Liver (tissue), 9 donors: ENCODE data around the gene CCDC88C. TPM values are rescaled to one million over a fixed set of nuclear protein-coding genes. Genes with fewer than 3 reads are reported as not detected.

Experiments used
- DNase-seq: peaks from one replicate; pipeline ENCODE4 v3.0.0-alpha.2; 2017; ENCODE audit warnings: low spot score
- H3K27ac ChIP-seq, 2 donors: one replicate each; pipeline ENCODE4 v1.7.0; 2013; ENCODE audit warnings: inconsistent platforms in 2 of 2, low read length in 2 of 2, control low read depth in 1 of 2, low read depth in 1 of 2, mild to moderate bottlenecking in 1 of 2
- H3K27me3 ChIP-seq, 4 donors: one replicate each; pipeline versions ENCODE4 v1.6.1 to v1.7.0; 2013; ENCODE audit warnings: low read length in 3 of 4, inconsistent platforms in 1 of 4, mild to moderate bottlenecking in 1 of 4, moderate library complexity in 1 of 4; ENCODE audit not compliant: control insufficient read depth in 4 of 4, insufficient read depth in 4 of 4
- H3K36me3 ChIP-seq, 4 donors: one replicate each; pipeline versions ENCODE4 v1.6.1 to v1.7.0; 2013; ENCODE audit warnings: low read length in 3 of 4, mild to moderate bottlenecking in 3 of 4, low read depth in 1 of 4, moderate library complexity in 1 of 4; ENCODE audit not compliant: control insufficient read depth in 4 of 4, insufficient read depth in 3 of 4
- H3K4me1 ChIP-seq, 4 donors: one replicate each; pipeline versions ENCODE4 v1.6.1 to v1.7.0; 2013; ENCODE audit warnings: low read length in 3 of 4, mild to moderate bottlenecking in 3 of 4, moderate library complexity in 1 of 4; ENCODE audit not compliant: control insufficient read depth in 4 of 4, insufficient read depth in 4 of 4
- H3K4me3 ChIP-seq, 3 donors: one replicate each; pipeline versions ENCODE4 v1.6.1 to v1.7.0; 2013; ENCODE audit warnings: low read length in 3 of 3, control low read depth in 1 of 3, low read depth in 1 of 3, mild to moderate bottlenecking in 1 of 3
- H3K9ac ChIP-seq, 2 donors: one replicate each; pipeline ENCODE4 v1.7.0; 2013; ENCODE audit warnings: low read length in 2 of 2, mild to moderate bottlenecking in 2 of 2, moderate library complexity in 2 of 2, control low read depth in 1 of 2, low read depth in 1 of 2
- H3K9me3 ChIP-seq, 4 donors: one replicate each; pipeline versions ENCODE4 v1.6.1 to v1.7.0; 2013; ENCODE audit warnings: low read length in 3 of 4; ENCODE audit not compliant: control insufficient read depth in 4 of 4
- EGR1 ChIP-seq, 2 donors: IDR thresholded peaks; 2 replicates each; pipeline ENCODE4 v1.6.1; 2016 to 2018; ENCODE audit warnings: antibody characterized with exemption in 2 of 2, low read depth in 2 of 2
- FOXA1 ChIP-seq: IDR thresholded peaks from 2 replicates; pipeline ENCODE4 v1.6.1; 2016; ENCODE audit warnings: antibody characterized with exemption
- FOXA2 ChIP-seq: IDR thresholded peaks from 2 replicates; pipeline ENCODE4 v1.6.1; 2016; ENCODE audit warnings: antibody characterized with exemption
- GABPA ChIP-seq, 2 donors: IDR thresholded peaks in 1 of 2; conservative IDR thresholded peaks in 1 of 2; 2 replicates each; pipeline ENCODE4 v1.6.1; 2016; ENCODE audit warnings: antibody characterized with exemption in 2 of 2, mild to moderate bottlenecking in 1 of 2, moderate library complexity in 1 of 2
- HNF4A ChIP-seq, 2 donors: conservative IDR thresholded peaks; 2 replicates each; pipeline ENCODE4 v1.6.1; 2016; ENCODE audit warnings: antibody characterized with exemption in 2 of 2, mild to moderate bottlenecking in 2 of 2
- JUND ChIP-seq, 2 donors: IDR thresholded peaks; 2 replicates each; pipeline ENCODE4 v1.6.1; 2016; ENCODE audit warnings: antibody characterized with exemption in 2 of 2
- MAX ChIP-seq: IDR thresholded peaks from 2 replicates; pipeline ENCODE4 v1.6.1; 2016; ENCODE audit warnings: antibody characterized with exemption
- REST ChIP-seq: IDR thresholded peaks from 2 replicates; pipeline ENCODE4 v1.6.1; 2016; ENCODE audit warnings: antibody characterized with exemption, mild to moderate bottlenecking
- YY1 ChIP-seq: IDR thresholded peaks from 2 replicates; pipeline ENCODE4 v1.6.1; 2016; ENCODE audit warnings: antibody characterized with exemption, mild to moderate bottlenecking
- WGBS: extraction: QIAGEN DNeasy Blood & Tissue Kit; methylation state at CpG from one replicate; pipeline ENCODE4 v1.1.7; 2013; 5-methylcytosine and 5-hydroxymethylcytosine counted together
- polyA plus RNA-seq, 2 donors: library from polyadenylated mRNA; stranded (reverse) in 1 of 2; unstranded in 1 of 2; fragments of 200-250 nt in 1 of 2; fragments of >200 nt in 1 of 2; fragmentation: Nextera tagmentation in 1 of 2; extraction: Ambion mirVana in 1 of 2; gene quantifications; one replicate each; pipeline versions ENCODE4 v1.2.1 to v1.2.3, GENCODE V29; 2013 to 2015
- total RNA-seq, 2 donors: library from RNA; depleted of rRNA; stranded (reverse); fragments of >200 nt; gene quantifications; one replicate each; pipeline ENCODE4 v1.2.3, GENCODE V29; 2014
- donor health status: healthy.
- donor health status: healthy.
- donor health status: healthy.
- donor health status: healthy.
- donor health status: healthy.

Gene CCDC88C
- total and polyA plus RNA-seq, 4 donors, result 1.3 to 10.8 (median 4.0) TPM

- Histone ChIP-seq H3K4me1 (no peaks in the 10 kb centered on the region), H3K27ac (no peak overlapping the region)
These were observed 194.4 kb downstream of the CCDC88C start for GRCh38 chr14:91223028-91223783.

More at GRCh38 chr14:91223028-91223783, 194.4 kb downstream of the CCDC88C start:
- H3K36me3 ChIP-seq, result peaks cover 1 to 51% (median 24%) of the 10 kb centered on the region in 4 donors
- 94% methylated on average over 1 of the region's 1 CpG for WGBS
- no peaks in the 10 kb centered on the region for H3K27me3 ChIP-seq
- H3K4me3 ChIP-seq, result no peak overlapping the region
- no peak overlapping the region for H3K9ac ChIP-seq
- no peak for TF ChIP-seq YY1
- TF ChIP-seq JUND (IDR thresholded peaks at IDR 0.05), result no peak
- TF ChIP-seq FOXA1, result no peak
- TF ChIP-seq EGR1 (IDR thresholded peaks at IDR 0.05; ENCODE audit: low read depth in 2 of 2), result no peak
- no peak for TF ChIP-seq HNF4A (conservative IDR thresholded peaks at IDR 0.05)
- no peak for TF ChIP-seq GABPA (IDR thresholded peaks at IDR 0.05 in 1 of 2, conservative IDR thresholded peaks at IDR 0.05 in 1 of 2)
- no peak for TF ChIP-seq MAX
- no peak for TF ChIP-seq REST
- TF ChIP-seq FOXA2, result no peak
- DNase-seq, result no peak
- no peaks in the 10 kb centered on the region for H3K9me3 ChIP-seq

Other genes starting within 250 kb of the CCDC88C start
- gene GPR68, start 173.1 kb downstream of the CCDC88C start, total RNA-seq, result under 1 TPM; 0.33 to 0.37 TPM
- gene GPR68, start 173.1 kb downstream of the CCDC88C start, polyA plus RNA-seq, result under 1 TPM in 1 of 2 donors, not detected in 1; 0.17 TPM
- 10 to 100 TPM; 59.9 to 63.3 TPM for gene PPP4R3A, start 92.5 kb upstream of the CCDC88C start, total RNA-seq
- 10 to 100 TPM; 18.7 to 25.1 TPM for gene PPP4R3A, start 92.5 kb upstream of the CCDC88C start, polyA plus RNA-seq